SK-N-SH (cell line): Measurements from ENCODE around the gene OGN. TPM values are rescaled to one million over a fixed set of nuclear protein-coding genes. Genes with fewer than 3 reads are reported as not detected.

Experiments used
- CTCF ChIA-PET: fragments of 300-600, 350-600 bp; formaldehyde crosslinking; extraction: SDS; loops from one replicate; lab custom pipeline; 2021; lab: Yijun Ruan, JAX
- POLR2A ChIA-PET: fragments of 350-600 bp; sonication (Branson Sonifier 250); formaldehyde crosslinking; extraction: SDS; loops from one replicate; lab custom pipeline; 2020; ENCODE audit warnings: antibody characterized with exemption, inconsistent platforms; lab: Yijun Ruan, JAX
- DNase-seq: peaks from one replicate; pipeline ENCODE4 v3.0.0; 2012
- H2AFZ ChIP-seq: fragments of 200-600 bp; sonication (generic); 2 replicates; pipeline ENCODE4 v1.8.1; 2016; ENCODE audit warnings: antibody characterized with exemption, mild to moderate bottlenecking, low read depth
- H3F3A ChIP-seq: fragments of 200-600 bp; sonication (generic); replicated peaks from 2 replicates; pipeline ENCODE3; 2016; ENCODE audit warnings: antibody characterized with exemption, mild to moderate bottlenecking; ENCODE audit not compliant: insufficient read depth
- H3K27ac ChIP-seq, 2 experiments: fragments of 200-500 bp in 1 of 2; fragments of 200-600 bp in 1 of 2; sonication (Bioruptor generic) in 1 of 2; sonication (generic), shearing (Covaris generic) in 1 of 2; 2 replicates each; pipeline versions ENCODE4 v1.5.1 to v1.6.1; 2014 to 2016; ENCODE audit warnings: low read depth in 2 of 2, inconsistent platforms in 1 of 2, low read length in 1 of 2, mild to moderate bottlenecking in 1 of 2, mixed read lengths in 1 of 2
- H3K27me3 ChIP-seq: fragments of 200-600 bp; sonication (generic), shearing (Covaris generic); 2 replicates; pipeline ENCODE4 v1.6.1; 2016; ENCODE audit warnings: mixed run types; ENCODE audit not compliant: insufficient read depth
- H3K36me3 ChIP-seq, 2 experiments: fragments of 200-500 bp in 1 of 2; fragments of 200-600 bp in 1 of 2; sonication (Bioruptor generic) in 1 of 2; sonication (generic) in 1 of 2; replicated peaks in 1 of 2; 2 replicates each; pipeline versions ENCODE3 to v1.5.1; 2014 to 2016; ENCODE audit warnings: low read length in 1 of 2, mild to moderate bottlenecking in 1 of 2; ENCODE audit not compliant: insufficient read depth in 2 of 2, control insufficient read depth in 1 of 2
- H3K4me1 ChIP-seq, 2 experiments: fragments of 200-500 bp in 1 of 2; fragments of 200-600 bp in 1 of 2; sonication (Bioruptor generic) in 1 of 2; sonication (generic), shearing (Covaris generic) in 1 of 2; 2 replicates each; pipeline versions ENCODE4 v1.5.1 to v1.6.1; 2014 to 2016; ENCODE audit warnings: low read depth in 1 of 2, low read length in 1 of 2, mixed run types in 1 of 2; ENCODE audit not compliant: insufficient read depth in 2 of 2, control insufficient read depth in 1 of 2
- H3K4me2 ChIP-seq: fragments of 200-600 bp; sonication (generic), shearing (Covaris generic); 2 replicates; pipeline ENCODE4 v1.6.1; 2017; ENCODE audit warnings: mixed run types
- H3K4me3 ChIP-seq, 2 experiments: fragments of 200-500 bp in 1 of 2; fragments of 200-600 bp in 1 of 2; sonication (Bioruptor generic) in 1 of 2; sonication (generic), shearing (Covaris generic) in 1 of 2; 2 replicates each; pipeline versions ENCODE4 v1.5.1 to v1.8.1; 2014 to 2016; ENCODE audit warnings: low read depth in 2 of 2, inconsistent platforms in 1 of 2, low read length in 1 of 2, mild to moderate bottlenecking in 1 of 2, mixed read lengths in 1 of 2, moderate library complexity in 1 of 2
- H3K79me2 ChIP-seq: fragments of 200-600 bp; sonication (generic); 2 replicates; pipeline ENCODE4 v1.8.1; 2017; ENCODE audit warnings: mild to moderate bottlenecking; ENCODE audit not compliant: insufficient read depth
- H3K9ac ChIP-seq: fragments of 200-600 bp; sonication (generic); 2 replicates; pipeline ENCODE4 v1.6.1; 2017; ENCODE audit warnings: mixed run types
- H3K9me2 ChIP-seq: fragments of 200-600 bp; sonication (generic); 2 replicates; pipeline ENCODE4 v1.6.1; 2017; ENCODE audit warnings: mixed run types
- H3K9me3 ChIP-seq: fragments of 200-600 bp; sonication (generic); 2 replicates; pipeline ENCODE4 v1.6.1; 2017; ENCODE audit warnings: mixed run types, mild to moderate bottlenecking, moderate library complexity
- H4K20me1 ChIP-seq: fragments of 200-600 bp; sonication (generic); 2 replicates; pipeline ENCODE4 v1.6.1; 2017; ENCODE audit warnings: mild to moderate bottlenecking, mixed run types; ENCODE audit not compliant: insufficient read depth
- CHD2 ChIP-seq: fragments of 150-350 bp; IDR thresholded peaks from 2 replicates; pipeline ENCODE4 v1.6.1; 2018; ENCODE audit warnings: low read length; ENCODE audit not compliant: partially characterized antibody
- CTCF ChIP-seq: fragments of 200-600 bp; sonication (generic); IDR thresholded peaks from 2 replicates; pipeline ENCODE4 v1.6.1; 2017; ENCODE audit warnings: antibody characterized with exemption, mild to moderate bottlenecking, moderate library complexity
- EP300 ChIP-seq, 2 experiments: IDR thresholded peaks; 2 replicates each; pipeline versions ENCODE4 v1.4.0 to v1.6.1; 2012; ENCODE audit warnings: borderline replicate concordance in 1 of 2, low read depth in 1 of 2, low read length in 1 of 2
- FOXJ3 ChIP-seq: sonication (generic); formaldehyde crosslinking; IDR thresholded peaks from 2 replicates; pipeline ENCODE4 v1.5.1; 2020; ENCODE audit warnings: mild to moderate bottlenecking, missing genetic modification reagents
- FOXM1 ChIP-seq: IDR thresholded peaks from 2 replicates; pipeline ENCODE4 v1.4.0; 2012; ENCODE audit warnings: low read depth, mild to moderate bottlenecking
- GABPA ChIP-seq: IDR thresholded peaks from 2 replicates; pipeline ENCODE4 v1.4.0; 2012; ENCODE audit warnings: low read depth, mild to moderate bottlenecking
- NFIC ChIP-seq: IDR thresholded peaks from 2 replicates; pipeline ENCODE4 v1.4.0; 2012; ENCODE audit warnings: borderline replicate concordance
- PBX3 ChIP-seq: IDR thresholded peaks from 2 replicates; pipeline ENCODE4; 2012
- POLR2AphosphoS5 ChIP-seq: IDR thresholded peaks from 2 replicates; pipeline ENCODE4 v1.6.1; 2012; ENCODE audit warnings: low read depth, low read length
- RAD21 ChIP-seq: IDR thresholded peaks from 2 replicates; pipeline ENCODE4 v1.6.1; 2012; ENCODE audit warnings: mild to moderate bottlenecking, low read length
- REST ChIP-seq: IDR thresholded peaks from 2 replicates; pipeline ENCODE4 v1.6.1; 2012; ENCODE audit warnings: mild to moderate bottlenecking, low read depth, low read length, moderate library complexity
- RFX5 ChIP-seq: IDR thresholded peaks from 2 replicates; pipeline ENCODE4 v1.6.1; 2012; ENCODE audit warnings: mild to moderate bottlenecking, improper control_type of control experiment, low read length
- SMC3 ChIP-seq: IDR thresholded peaks from 2 replicates; pipeline ENCODE4 v1.6.1; 2012; ENCODE audit warnings: low read depth, low read length, improper control_type of control experiment
- USF2 ChIP-seq: fragments of 150-350 bp; IDR thresholded peaks from 2 replicates; pipeline ENCODE4 v1.6.1; 2017; ENCODE audit warnings: antibody characterized with exemption, low read length, low read depth, borderline replicate concordance
- YY1 ChIP-seq: IDR thresholded peaks from 2 replicates; pipeline ENCODE4 v1.4.0; 2012; ENCODE audit warnings: low read depth, mild to moderate bottlenecking
- WGBS: methylation state at CpG from one replicate; pipeline ENCODE4 v1.1.6; 2017; ENCODE audit warnings: low lambda C conversion rate; 5-methylcytosine and 5-hydroxymethylcytosine counted together
- polyA plus RNA-seq, 3 experiments: library from polyadenylated mRNA; depleted of rRNA; stranded (reverse); fragments of >200 nt; gene quantifications; 2 replicates each; pipeline ENCODE4 v1.2.3, GENCODE V29; 2012

The OGN gene
- polyA plus RNA-seq, 1 of the 3 experiments (the other 2 are of a cell fraction): 0.03 TPM

- no peak overlapping the region for H2AFZ ChIP-seq
- no peaks in the 10 kb centered on the region; the same call in 1 of the 2 replicates for H3K9me2 ChIP-seq
- H3K4me1 ChIP-seq: peaks cover 0 to 8% of the 10 kb centered on the region in 2 experiments; a peak in 2 of 4 replicates
- no peaks in the 10 kb centered on the region for H4K20me1 ChIP-seq
- no peak overlapping the region for H3K4me3 ChIP-seq
- CTCF ChIA-PET: no interaction called here
- DNase-seq: no peak
- H3K79me2 ChIP-seq: no peaks in the 10 kb centered on the region
- POLR2A ChIA-PET: interaction anchor here (1.2 kb wide), 1 partner anchor 8 kb away, joined by 3 read pairs; no protein-coding TSS in a partner anchor
- H3F3A ChIP-seq: peaks cover 2% of the 10 kb centered on the region
- TF ChIP-seq USF2: no peak
- TF ChIP-seq YY1: no peak
- TF ChIP-seq GABPA: no peak
- TF ChIP-seq NFIC: no peak
- TF ChIP-seq RFX5: no peak
- no peak for TF ChIP-seq RAD21
- TF ChIP-seq SMC3: no peak
- TF ChIP-seq PBX3: no peak
- TF ChIP-seq CHD2: no peak
- no peak for TF ChIP-seq EP300 (IDR thresholded peaks at IDR 0.05; ENCODE audit: borderline replicate concordance in 1 of 2, low read depth in 1 of 2, low read length in 1 of 2)
- TF ChIP-seq CTCF: no peak
- TF ChIP-seq FOXJ3 (CRISPR knock-in tag): no peak
- TF ChIP-seq REST: no peak
- TF ChIP-seq POLR2AphosphoS5: no peak
- TF ChIP-seq FOXM1: no peak
- TF ChIP-seq, all 33 proteins: peak for 0
- Histone ChIP-seq H3K9ac (no peak overlapping the region), H3K27ac (peak overlapping the region in 1 of 2 experiments; percentile 97; a peak in 2 of 4 replicates), H3K27me3 (no peaks in the 10 kb centered on the region), H3K9me3 (peaks cover 8% of the 10 kb centered on the region; the same call in 1 of the 2 replicates), H3K36me3 (peaks cover 0 to 9% of the 10 kb centered on the region in 2 experiments), H3K4me2 (no peak overlapping the region)
- WGBS: 78% methylated on average over 3 of the region's 3 CpGs
Measured at GRCh38 chr9:92360083-92360482, 44.3 kb downstream of the OGN start.
